ENCODE results near the gene ATP6V1F.

Gene ATP6V1F

DNA sequence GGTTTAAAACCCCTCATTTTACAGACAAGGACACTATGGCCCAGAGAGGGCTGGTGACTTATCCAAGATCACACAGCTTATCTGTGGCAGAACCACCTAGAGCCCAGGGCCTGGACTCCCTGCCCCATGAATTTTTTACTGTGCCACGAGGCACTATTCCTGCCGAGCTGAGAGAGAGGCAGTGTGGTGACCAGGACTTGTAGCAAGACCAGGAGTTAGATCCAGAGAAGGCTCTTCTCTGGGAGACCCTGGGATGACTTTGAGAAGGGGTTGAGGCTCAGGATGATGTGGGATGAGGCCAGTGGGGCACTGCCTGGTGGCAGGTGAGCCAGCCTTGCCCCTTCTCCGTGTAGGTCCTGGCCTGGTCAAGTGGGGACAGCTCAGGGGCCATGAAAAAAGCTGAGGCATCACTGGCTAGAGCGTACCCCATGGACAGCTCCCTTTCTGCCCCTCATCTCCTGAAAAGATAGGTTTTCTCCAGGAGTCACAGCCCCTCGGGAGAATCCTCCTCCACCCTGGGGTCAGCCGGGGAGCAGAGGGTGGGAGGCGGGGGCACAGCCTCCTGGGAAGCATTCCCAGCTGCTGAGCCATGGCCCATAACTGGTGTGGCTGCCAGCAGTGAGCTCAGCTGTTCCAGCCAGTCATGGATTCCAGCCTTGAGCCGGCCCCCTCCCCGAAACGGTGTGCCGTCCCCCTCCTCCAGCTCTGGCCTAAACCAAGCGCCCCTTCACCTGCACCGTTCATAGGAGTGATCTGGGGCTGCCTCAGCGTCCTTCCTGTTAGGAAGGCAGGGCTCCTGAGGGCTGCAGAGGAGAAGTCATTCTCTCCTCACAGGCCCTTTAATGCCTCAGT is 26.6 kb upstream of the ATP6V1F start:
- no peak for DNase-seq
- no peaks in the 10 kb centered on the region for H3K36me3 ChIP-seq (ENCODE audit: control insufficient read depth, insufficient read depth, low read length)
- H3K27me3 ChIP-seq (replicated peaks; ENCODE audit: control insufficient read depth, insufficient read depth, low read length, poor library complexity, severe bottlenecking), result peaks cover 9% of the 10 kb centered on the region
- H3K4me3 ChIP-seq (ENCODE audit: insufficient read depth, low read depth, low read length, poor library complexity, severe bottlenecking), result no peak overlapping the region
- H3K27ac ChIP-seq (ENCODE audit: insufficient read depth, low read length, poor library complexity, severe bottlenecking), result no peak overlapping the region
- no peaks in the 10 kb centered on the region for H3K9me3 ChIP-seq (ENCODE audit: control insufficient read depth, low read length)
- H3K4me1 ChIP-seq (ENCODE audit: control insufficient read depth, insufficient read depth, low read length, poor library complexity, severe bottlenecking), result peaks cover 4% of the 10 kb centered on the region

DNA sequence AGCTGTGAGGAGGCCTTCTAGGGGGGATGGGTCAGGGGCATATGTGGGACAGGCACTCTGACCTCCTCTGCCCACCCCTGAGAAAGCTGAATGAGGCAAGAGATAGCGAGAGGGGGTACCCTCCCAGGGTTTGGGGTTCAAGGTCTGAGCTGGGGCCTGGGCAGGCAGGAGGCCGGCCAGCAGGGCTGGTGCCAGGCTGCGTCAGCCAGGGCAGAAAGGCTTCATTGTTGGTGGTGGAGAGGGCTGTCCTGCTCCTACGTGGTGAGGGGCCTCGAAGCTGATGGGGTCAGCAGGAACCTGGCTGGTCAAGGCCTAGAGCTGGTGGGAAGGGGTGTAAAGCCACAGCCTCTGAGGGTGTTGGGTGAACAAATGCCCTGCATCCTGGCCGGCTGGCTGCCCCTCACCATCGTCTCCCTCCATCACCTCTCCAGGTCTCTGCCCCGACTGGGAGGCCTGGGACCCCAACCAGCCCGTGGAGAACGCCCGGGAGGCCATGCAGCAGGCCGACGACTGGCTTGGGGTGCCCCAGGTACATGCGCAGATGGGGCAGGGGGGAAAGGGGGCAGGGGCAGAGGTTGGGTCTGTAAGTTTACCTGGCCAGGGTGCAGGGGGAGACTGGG is 25.8 kb upstream of the ATP6V1F start:
- Histone ChIP-seq H3K27me3 (replicated peaks; ENCODE audit: control insufficient read depth, insufficient read depth, low read length, poor library complexity, severe bottlenecking) (peaks cover under 1% of the 10 kb centered on the region), H3K27ac (ENCODE audit: insufficient read depth, low read length, poor library complexity, severe bottlenecking) (no peak overlapping the region), H3K4me3 (ENCODE audit: insufficient read depth, low read depth, low read length, poor library complexity, severe bottlenecking) (no peak overlapping the region), H3K9me3 (ENCODE audit: control insufficient read depth, low read length) (no peaks in the 10 kb centered on the region), H3K4me1 (ENCODE audit: control insufficient read depth, insufficient read depth, low read length, poor library complexity, severe bottlenecking) (no peaks in the 10 kb centered on the region), H3K36me3 (ENCODE audit: control insufficient read depth, insufficient read depth, low read length) (no peaks in the 10 kb centered on the region)
- no peak for DNase-seq

DNA sequence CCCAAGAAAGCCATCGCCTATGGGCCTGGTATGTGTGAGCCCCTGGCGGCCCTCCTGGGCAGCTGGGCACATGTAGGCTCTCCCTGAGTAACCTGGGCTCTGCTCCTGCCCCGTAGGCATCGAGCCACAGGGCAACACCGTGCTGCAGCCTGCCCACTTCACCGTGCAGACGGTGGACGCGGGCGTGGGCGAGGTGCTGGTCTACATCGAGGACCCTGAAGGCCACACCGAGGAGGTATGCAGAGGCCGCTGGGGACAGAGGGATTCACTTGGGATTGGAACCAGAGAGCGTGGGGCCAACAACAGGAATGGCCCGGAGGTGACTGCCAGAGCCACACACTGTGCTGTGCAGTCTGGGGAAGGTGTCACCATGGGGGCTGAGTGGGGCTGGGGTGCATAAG is 25.1 kb upstream of the ATP6V1F start:
- no peak overlapping the region for H3K27ac ChIP-seq (ENCODE audit: insufficient read depth, low read length, poor library complexity, severe bottlenecking)
- H3K4me1 ChIP-seq (ENCODE audit: control insufficient read depth, insufficient read depth, low read length, poor library complexity, severe bottlenecking), result no peaks in the 10 kb centered on the region
- H3K4me3 ChIP-seq (ENCODE audit: insufficient read depth, low read depth, low read length, poor library complexity, severe bottlenecking), result no peak overlapping the region
- no peaks in the 10 kb centered on the region for H3K9me3 ChIP-seq (ENCODE audit: control insufficient read depth, low read length)
- no peaks in the 10 kb centered on the region for H3K36me3 ChIP-seq (ENCODE audit: control insufficient read depth, insufficient read depth, low read length)
- DNase-seq, result no peak
- no peaks in the 10 kb centered on the region for H3K27me3 ChIP-seq (replicated peaks; ENCODE audit: control insufficient read depth, insufficient read depth, low read length, poor library complexity, severe bottlenecking)

DNA sequence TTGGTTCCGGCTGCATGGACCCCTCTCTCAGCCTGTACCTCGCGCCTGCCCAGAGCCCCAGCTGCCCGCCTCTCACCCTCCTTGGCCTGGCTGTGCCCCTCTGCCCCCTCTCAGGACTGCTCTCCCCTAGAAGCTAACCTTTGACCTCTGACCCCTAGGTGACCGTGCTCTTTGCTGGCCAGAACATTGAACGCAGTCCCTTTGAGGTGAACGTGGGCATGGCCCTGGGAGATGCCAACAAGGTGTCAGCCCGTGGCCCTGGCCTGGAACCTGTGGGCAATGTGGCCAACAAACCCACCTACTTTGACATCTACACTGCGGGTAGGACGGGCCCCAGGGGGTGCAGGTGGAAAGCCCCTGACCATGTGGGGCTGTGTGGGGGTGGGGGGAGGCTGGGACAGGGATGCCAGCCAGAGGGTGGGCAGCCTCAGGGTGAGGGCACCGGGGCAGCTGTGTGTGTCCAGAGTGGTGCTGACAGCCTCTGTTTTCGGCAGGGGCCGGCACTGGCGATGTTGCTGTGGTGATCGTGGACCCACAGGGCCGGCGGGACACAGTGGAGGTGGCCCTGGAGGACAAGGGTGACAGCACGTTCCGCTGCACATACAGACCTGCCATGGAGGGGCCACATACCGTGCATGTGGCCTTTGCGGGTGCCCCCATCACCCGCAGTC is 24.4 kb upstream of the ATP6V1F start:
- H3K27ac ChIP-seq (ENCODE audit: insufficient read depth, low read length, poor library complexity, severe bottlenecking), result no peak overlapping the region
- no peaks in the 10 kb centered on the region for H3K36me3 ChIP-seq (ENCODE audit: control insufficient read depth, insufficient read depth, low read length)
- H3K27me3 ChIP-seq (replicated peaks; ENCODE audit: control insufficient read depth, insufficient read depth, low read length, poor library complexity, severe bottlenecking), result no peaks in the 10 kb centered on the region
- DNase-seq, result no peak
- no peaks in the 10 kb centered on the region for H3K9me3 ChIP-seq (ENCODE audit: control insufficient read depth, low read length)
- no peak overlapping the region for H3K4me3 ChIP-seq (ENCODE audit: insufficient read depth, low read depth, low read length, poor library complexity, severe bottlenecking)
- no peaks in the 10 kb centered on the region for H3K4me1 ChIP-seq (ENCODE audit: control insufficient read depth, insufficient read depth, low read length, poor library complexity, severe bottlenecking)

DNA sequence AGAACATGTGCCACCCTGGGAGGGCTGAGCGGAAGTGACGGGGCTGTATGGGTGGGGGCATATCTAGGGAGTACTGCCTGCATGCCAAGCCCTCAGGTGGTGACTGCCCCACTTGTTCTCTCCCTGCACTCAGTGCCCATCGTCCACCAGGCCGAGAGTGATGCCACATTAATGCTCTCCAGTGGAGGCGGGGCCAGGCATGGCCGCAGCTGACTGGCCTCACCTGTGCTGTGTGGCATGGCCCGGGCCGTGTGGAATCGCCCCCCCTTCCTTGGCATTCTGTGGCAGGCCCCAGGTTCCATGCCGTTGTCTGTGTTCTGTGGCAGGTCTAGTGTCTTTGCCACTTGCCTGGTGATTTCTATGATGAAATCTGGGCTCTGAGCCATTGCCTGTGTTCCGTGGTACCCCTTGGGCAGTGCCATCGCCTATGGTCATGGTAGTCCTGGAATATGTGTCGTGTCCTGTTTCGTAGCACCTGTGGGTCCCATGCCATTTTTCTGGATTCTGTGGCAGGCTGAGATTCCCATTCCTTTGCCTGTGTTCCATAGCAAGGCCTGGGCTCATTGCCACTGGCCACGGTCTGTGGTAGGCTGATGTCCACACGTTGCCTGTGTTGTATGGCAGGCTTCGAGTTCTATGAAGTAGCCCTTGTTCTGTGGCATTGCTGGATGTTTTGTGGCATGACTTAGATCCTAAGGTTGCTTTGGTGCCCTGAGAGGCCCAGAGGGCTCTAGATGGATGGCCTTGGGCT is 23.5 kb upstream of the ATP6V1F start:
- H3K4me1 ChIP-seq (ENCODE audit: control insufficient read depth, insufficient read depth, low read length, poor library complexity, severe bottlenecking), result no peaks in the 10 kb centered on the region
- no peaks in the 10 kb centered on the region for H3K27me3 ChIP-seq (replicated peaks; ENCODE audit: control insufficient read depth, insufficient read depth, low read length, poor library complexity, severe bottlenecking)
- H3K4me3 ChIP-seq (ENCODE audit: insufficient read depth, low read depth, low read length, poor library complexity, severe bottlenecking), result no peak overlapping the region
- no peaks in the 10 kb centered on the region for H3K9me3 ChIP-seq (ENCODE audit: control insufficient read depth, low read length)
- H3K36me3 ChIP-seq (ENCODE audit: control insufficient read depth, insufficient read depth, low read length), result no peaks in the 10 kb centered on the region
- no peak overlapping the region for H3K27ac ChIP-seq (ENCODE audit: insufficient read depth, low read length, poor library complexity, severe bottlenecking)
- DNase-seq, result no peak

DNA sequence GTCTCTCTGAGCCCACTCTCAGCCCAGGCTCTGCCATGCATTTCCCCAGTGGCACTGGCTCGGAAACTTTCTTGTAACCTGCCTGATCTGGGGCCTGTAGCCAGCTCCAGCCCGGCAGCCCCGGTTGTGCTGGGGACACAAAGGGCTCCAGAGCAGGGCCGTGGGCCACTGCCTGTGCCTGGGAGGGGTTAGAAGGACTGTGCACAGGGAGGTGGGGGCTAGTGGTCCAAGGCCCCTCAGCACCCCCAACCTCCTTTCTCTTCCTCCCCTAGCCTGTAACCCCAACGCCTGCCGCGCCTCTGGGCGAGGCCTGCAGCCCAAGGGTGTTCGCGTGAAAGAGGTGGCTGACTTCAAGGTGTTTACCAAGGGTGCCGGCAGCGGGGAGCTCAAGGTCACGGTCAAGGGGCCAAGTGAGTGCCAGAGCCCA is 22.9 kb upstream of the ATP6V1F start:
- Histone ChIP-seq H3K9me3 (ENCODE audit: control insufficient read depth, low read length) (no peaks in the 10 kb centered on the region), H3K36me3 (ENCODE audit: control insufficient read depth, insufficient read depth, low read length) (no peaks in the 10 kb centered on the region), H3K27me3 (replicated peaks; ENCODE audit: control insufficient read depth, insufficient read depth, low read length, poor library complexity, severe bottlenecking) (no peaks in the 10 kb centered on the region), H3K27ac (ENCODE audit: insufficient read depth, low read length, poor library complexity, severe bottlenecking) (no peak overlapping the region), H3K4me1 (ENCODE audit: control insufficient read depth, insufficient read depth, low read length, poor library complexity, severe bottlenecking) (no peaks in the 10 kb centered on the region), H3K4me3 (ENCODE audit: insufficient read depth, low read depth, low read length, poor library complexity, severe bottlenecking) (no peak overlapping the region)
- DNase-seq, result no peak

DNA sequence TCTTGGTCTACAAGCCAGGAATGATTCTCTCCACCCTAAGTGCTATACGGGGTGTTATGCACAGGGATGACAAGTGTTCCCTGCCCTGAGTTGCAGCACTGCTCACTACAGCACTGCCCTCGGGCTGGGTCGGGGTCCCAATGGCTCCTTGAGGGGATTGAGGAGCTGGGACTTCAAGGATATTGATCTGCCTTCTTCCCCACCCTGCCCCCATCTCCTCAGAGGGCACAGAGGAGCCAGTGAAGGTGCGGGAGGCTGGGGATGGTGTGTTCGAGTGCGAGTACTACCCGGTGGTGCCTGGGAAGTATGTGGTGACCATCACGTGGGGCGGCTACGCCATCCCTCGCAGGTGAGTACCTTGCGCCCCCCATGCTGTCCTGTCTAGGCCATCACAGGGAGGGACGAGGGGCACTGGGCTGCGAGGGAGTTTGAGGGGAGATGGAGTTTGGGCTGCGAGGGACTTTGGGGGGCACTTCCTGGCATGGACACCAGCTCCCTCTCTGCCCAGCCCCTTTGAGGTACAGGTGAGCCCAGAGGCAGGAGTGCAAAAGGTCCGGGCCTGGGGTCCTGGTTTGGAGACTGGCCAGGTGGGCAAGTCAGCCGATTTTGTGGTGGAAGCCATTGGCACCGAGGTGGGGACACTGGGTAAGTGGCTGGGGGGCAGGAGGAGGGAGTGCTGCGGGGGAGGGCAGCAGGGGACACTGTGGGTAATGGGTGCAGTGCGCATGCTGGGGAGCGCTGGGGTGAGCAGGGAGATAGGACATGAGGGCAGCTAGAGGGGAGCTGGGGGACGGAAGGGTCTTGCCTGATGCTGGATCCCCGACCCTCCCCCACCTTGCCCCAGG is 22.1 kb upstream of the ATP6V1F start:
- H3K27ac ChIP-seq (ENCODE audit: insufficient read depth, low read length, poor library complexity, severe bottlenecking), result no peak overlapping the region
- no peaks in the 10 kb centered on the region for H3K9me3 ChIP-seq (ENCODE audit: control insufficient read depth, low read length)
- no peak overlapping the region for H3K4me3 ChIP-seq (ENCODE audit: insufficient read depth, low read depth, low read length, poor library complexity, severe bottlenecking)
- no peaks in the 10 kb centered on the region for H3K4me1 ChIP-seq (ENCODE audit: control insufficient read depth, insufficient read depth, low read length, poor library complexity, severe bottlenecking)
- no peak for DNase-seq
- H3K36me3 ChIP-seq (ENCODE audit: control insufficient read depth, insufficient read depth, low read length), result no peaks in the 10 kb centered on the region
- no peaks in the 10 kb centered on the region for H3K27me3 ChIP-seq (replicated peaks; ENCODE audit: control insufficient read depth, insufficient read depth, low read length, poor library complexity, severe bottlenecking)

DNA sequence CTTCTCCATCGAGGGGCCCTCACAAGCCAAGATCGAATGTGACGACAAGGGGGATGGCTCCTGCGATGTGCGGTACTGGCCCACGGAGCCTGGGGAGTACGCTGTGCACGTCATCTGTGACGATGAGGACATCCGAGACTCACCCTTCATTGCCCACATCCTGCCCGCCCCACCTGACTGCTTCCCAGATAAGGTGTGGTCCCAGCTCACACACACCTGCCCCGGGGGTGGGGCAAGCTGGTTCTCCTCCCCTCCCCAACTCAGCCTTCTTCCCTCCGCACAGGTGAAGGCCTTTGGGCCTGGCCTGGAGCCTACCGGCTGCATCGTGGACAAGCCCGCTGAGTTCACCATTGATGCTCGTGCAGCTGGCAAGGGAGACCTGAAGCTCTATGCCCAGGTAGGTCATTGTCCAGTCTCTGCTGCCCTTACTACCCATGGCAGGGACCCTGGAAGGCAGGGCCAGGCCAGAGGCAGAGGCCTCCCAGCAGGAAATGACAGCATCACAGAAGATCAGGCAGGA is 21.4 kb upstream of the ATP6V1F start:
- no peaks in the 10 kb centered on the region for H3K36me3 ChIP-seq (ENCODE audit: control insufficient read depth, insufficient read depth, low read length)
- H3K9me3 ChIP-seq (ENCODE audit: control insufficient read depth, low read length), result no peaks in the 10 kb centered on the region
- no peak overlapping the region for H3K4me3 ChIP-seq (ENCODE audit: insufficient read depth, low read depth, low read length, poor library complexity, severe bottlenecking)
- H3K27me3 ChIP-seq (replicated peaks; ENCODE audit: control insufficient read depth, insufficient read depth, low read length, poor library complexity, severe bottlenecking), result no peaks in the 10 kb centered on the region
- peak in 1 of 3 donors; percentile 2 for DNase-seq
- no peaks in the 10 kb centered on the region for H3K4me1 ChIP-seq (ENCODE audit: control insufficient read depth, insufficient read depth, low read length, poor library complexity, severe bottlenecking)
- H3K27ac ChIP-seq (ENCODE audit: insufficient read depth, low read length, poor library complexity, severe bottlenecking), result no peak overlapping the region

All from effector memory CD4-positive, alpha-beta T cell (primary cell).